K562 (cell line): Measurements from ENCODE around the gene LRRC8E. TPM values are rescaled to one million over a fixed set of nuclear protein-coding genes. Genes with fewer than 3 reads are reported as not detected.

Experiments
- ATAC-seq: fragments of 200-7000 bp; cut with Tn5 transposase; 3 replicates; pipeline ENCODE4 v1.9.1; 2020; ENCODE audit warnings: moderate library complexity
- BruUV-seq: library from RNA; stranded (reverse); fragments of 400-500 nt; replicated peaks from 2 replicates; lab custom pipeline; 2021; lab: Mats Ljungman, UMichigan
- CTCF ChIA-PET: fragments of 300-600 bp; formaldehyde crosslinking; extraction: SDS; loops from one replicate; lab custom pipeline; 2021; ENCODE audit warnings: low intra/inter-chr PET ratio; lab: Yijun Ruan, JAX
- POLR2A ChIA-PET: fragments of 300-600, 350-650 bp; sonication (Branson Sonifier 250); formaldehyde crosslinking; extraction: SDS; loops from one replicate; lab custom pipeline; 2021; ENCODE audit warnings: antibody characterized with exemption, inconsistent platforms; lab: Yijun Ruan, JAX
- DNase-seq, 4 experiments: peaks; one replicate each; pipeline versions ENCODE4 v3.0.0 to v3.0.0-alpha.2; 2011 to 2018; ENCODE audit warnings: low spot score in 3 of 4, mixed read lengths in 3 of 4; ENCODE audit errors: extremely low read depth in 1 of 4
- FAIRE-seq: peaks from 2 replicates; lab custom pipeline; 2011; peaks lifted over from hg19 to GRCh38; lab: Jason Lieb, UNC
- H2AFZ ChIP-seq: 2 replicates; pipeline ENCODE4 v1.6.0; 2011; ENCODE audit warnings: low read depth, low read length, control low read depth, inconsistent platforms
- H3K27ac ChIP-seq: fragments of 200-600 bp; 3 replicates; pipeline ENCODE4 v1.8.0; 2011; ENCODE audit warnings: low read depth, mild to moderate bottlenecking, control low read depth, inconsistent platforms, low read length, moderate library complexity, mixed read lengths; ENCODE audit errors: extremely low read depth
- H3K27me3 ChIP-seq, 2 experiments: fragments of 300-600 bp in 1 of 2; 2 replicates in 1 of 2; 3 replicates in 1 of 2; pipeline versions ENCODE4 v1.6.0 to v1.8.0; 2011; ENCODE audit warnings: inconsistent platforms in 2 of 2, low read length in 2 of 2, mild to moderate bottlenecking in 1 of 2, mixed read lengths in 1 of 2, moderate library complexity in 1 of 2; ENCODE audit not compliant: control insufficient read depth in 2 of 2, insufficient read depth in 2 of 2
- H3K36me3 ChIP-seq: fragments of 300-600 bp; 3 replicates; pipeline ENCODE4 v1.8.0; 2011; ENCODE audit warnings: mild to moderate bottlenecking, low read length, inconsistent platforms; ENCODE audit not compliant: control insufficient read depth, insufficient read depth
- H3K4me1 ChIP-seq, 2 experiments: fragments of 200-600 bp in 1 of 2; replicated peaks in 1 of 2; 2 replicates in 1 of 2; 3 replicates in 1 of 2; pipeline versions ENCODE4 v1.5.1 to v1.8.0; 2011; ENCODE audit warnings: inconsistent platforms in 2 of 2, low read length in 2 of 2, mild to moderate bottlenecking in 1 of 2, mixed read lengths in 1 of 2, moderate library complexity in 1 of 2; ENCODE audit not compliant: control insufficient read depth in 2 of 2, insufficient read depth in 2 of 2
- H3K4me2 ChIP-seq: 2 replicates; pipeline ENCODE4 v1.6.1; 2011; ENCODE audit warnings: low read length, control low read depth, inconsistent platforms, mixed read lengths; ENCODE audit not compliant: insufficient read depth
- H3K4me3 ChIP-seq: fragments of 200-600 bp; sonication (generic), shearing (Covaris generic); 2 replicates; pipeline ENCODE4 v1.5.1; 2016; ENCODE audit warnings: control low read depth, inconsistent platforms
- H3K79me2 ChIP-seq: fragments of 200-600 bp; 3 replicates; pipeline ENCODE4 v1.8.0; 2011; ENCODE audit warnings: low read length, inconsistent platforms; ENCODE audit not compliant: control insufficient read depth, insufficient read depth
- H3K9ac ChIP-seq, 2 experiments: 2 replicates each; pipeline versions ENCODE4 v1.6.0 to v1.6.1; 2011; ENCODE audit warnings: low read depth in 2 of 2, low read length in 2 of 2, control low read depth in 1 of 2, inconsistent platforms in 1 of 2, mild to moderate bottlenecking in 1 of 2, mixed read lengths in 1 of 2; ENCODE audit not compliant: insufficient read depth in 1 of 2
- H3K9me1 ChIP-seq: one replicate; pipeline ENCODE4 v1.6.0; 2011; ENCODE audit warnings: inconsistent platforms, mild to moderate bottlenecking, low read length, moderate library complexity; ENCODE audit not compliant: control insufficient read depth, insufficient read depth
- H3K9me3 ChIP-seq: replicated peaks from 2 replicates; pipeline ENCODE4 v1.5.1; 2011; ENCODE audit warnings: low read depth, low read length, inconsistent platforms; ENCODE audit not compliant: control insufficient read depth, insufficient read depth
- H4K20me1 ChIP-seq: replicated peaks from 2 replicates; pipeline ENCODE4 v1.6.1; 2011; ENCODE audit warnings: low read length, inconsistent platforms, mixed read lengths; ENCODE audit not compliant: control insufficient read depth, insufficient read depth
- ATF3 ChIP-seq, 2 experiments: fragments of 450-650 bp in 1 of 2; sonication (generic) in 1 of 2; formaldehyde crosslinking in 1 of 2; IDR thresholded peaks in 1 of 2; conservative IDR thresholded peaks in 1 of 2; 2 replicates each; pipeline versions ENCODE4 v1.6.1 to v1.8.1; 2016 to 2023; ENCODE audit warnings: mild to moderate bottlenecking in 2 of 2, moderate library complexity in 2 of 2, inconsistent platforms in 1 of 2, missing genetic modification reagents in 1 of 2
- DMBX1 ChIP-seq: fragments of 250-450 bp; sonication (Bioruptor Pico); IDR thresholded peaks from 2 replicates; pipeline ENCODE4 v1.8.0; 2022; ENCODE audit warnings: inconsistent platforms, mild to moderate bottlenecking, moderate library complexity, borderline replicate concordance
- ESRRB ChIP-seq: fragments of 250-450 bp; sonication (Bioruptor Pico); IDR thresholded peaks from 2 replicates; pipeline ENCODE4 v1.5.0; 2020; ENCODE audit warnings: mild to moderate bottlenecking, moderate library complexity, borderline replicate concordance
- MAX ChIP-seq: sonication (generic); formaldehyde crosslinking; IDR thresholded peaks from 2 replicates; pipeline ENCODE4 v1.9.0; 2022; ENCODE audit warnings: mild to moderate bottlenecking, missing genetic modification reagents
- NR2F6 ChIP-seq: fragments of 450-650 bp; formaldehyde crosslinking; IDR thresholded peaks from 2 replicates; pipeline ENCODE4 v1.4.0; 2020; ENCODE audit warnings: mild to moderate bottlenecking
- PCBP2 ChIP-seq: fragments of 200-400 bp; formaldehyde crosslinking; IDR thresholded peaks from 2 replicates; pipeline ENCODE4 v1.6.1; 2018; ENCODE audit warnings: low read length, low read depth, mild to moderate bottlenecking, moderate library complexity; ENCODE audit not compliant: poor library complexity, severe bottlenecking
- ZBED1 ChIP-seq: IDR thresholded peaks from 2 replicates; pipeline ENCODE4 v1.6.1; 2014
- ZNF253 ChIP-seq: fragments of 250-450 bp; sonication (Bioruptor Pico); conservative IDR thresholded peaks from 2 replicates; pipeline ENCODE4 v1.6.1; 2021; ENCODE audit warnings: mild to moderate bottlenecking
- ZNF551 ChIP-seq: fragments of 250-450 bp; sonication (Bioruptor Pico); IDR thresholded peaks from 2 replicates; pipeline ENCODE4 v1.5.0; 2021; ENCODE audit warnings: mild to moderate bottlenecking, moderate library complexity
- WGBS: fragments of 100-300 bp; shearing (Covaris generic); methylation state at CpG from one replicate; pipeline ENCODE4 v1.1.6; 2016; ENCODE audit warnings: low coverage, mixed read lengths; ENCODE audit not compliant: insufficient coverage; ENCODE audit errors: missing lambda C conversion rate; 5-methylcytosine and 5-hydroxymethylcytosine counted together
- in situ Hi-C: fragments of 300-500 bp; cut with MboI; formaldehyde crosslinking; loops from 4 replicates; pipeline ENCODE4 v1.15.0; 2018; ENCODE audit warnings: inconsistent platforms, mixed read lengths
- intact Hi-C: fragments of 100-400 bp; cut with micrococcal nuclease; formaldehyde crosslinking; loops from 2 replicates; pipeline ENCODE4 v1.14.2; 2022
- polyA plus RNA-seq, 8 experiments: library from polyadenylated mRNA; depleted of rRNA in 4 of 8; stranded (reverse) in 5 of 8; unstranded in 3 of 8; fragments of >200 nt; fragmentation: Nextera tagmentation in 2 of 8; fragmentation: Illumina TruSeq in 1 of 8; extraction: Ambion mirVana in 2 of 8; extraction: Trizol in 1 of 8; gene quantifications; 2 replicates each; pipeline versions ENCODE4 v1.2.1 to v1.2.3, GENCODE V29; 2011 to 2014; ENCODE audit warnings: inconsistent platforms in 1 of 8, missing spikeins in 1 of 8
- total RNA-seq, 7 experiments: library from RNA; depleted of rRNA in 6 of 7; stranded (reverse); fragments of >200 nt in 6 of 7; fragmentation: Illumina TruSeq in 2 of 7; extraction: Trizol in 2 of 7; gene quantifications; 2 replicates each; pipeline versions ENCODE4 v1.2.1 to v1.2.3, GENCODE V29; 2011 to 2021; ENCODE audit warnings: low replicate concordance in 1 of 7

Gene LRRC8E
- total and polyA plus RNA-seq, 9 of the 15 experiments (the other 6 are each of a cell fraction or from before 2014, with no cell fraction given): 0.08 to 5.7 (median 3.5) TPM; not detected in 1

GRCh38 chr19:7947939-7948338 lies 59.6 kb downstream of the LRRC8E start:
- peaks cover 18% of the 10 kb centered on the region for H3K79me2 ChIP-seq
- no peaks in the 10 kb centered on the region for H3K36me3 ChIP-seq
- DNase-seq (no peak), FAIRE-seq (no peak), ATAC-seq (no peak)
- 59% methylated on average over 4 of the region's 4 CpGs for WGBS
- H4K20me1 ChIP-seq: no peaks in the 10 kb centered on the region
- no peak overlapping the region for H3K4me2 ChIP-seq
- no TSS peak for BruUV-seq
- no peak overlapping the region for H3K4me3 ChIP-seq
- no peak overlapping the region for H2AFZ ChIP-seq
- ChIA-PET POLR2A (interaction anchor here (1.0 kb wide), 1 partner anchor 25 kb away, joined by 3 read pairs; no protein-coding TSS in a partner anchor), CTCF (no interaction called here)
- no peaks in the 10 kb centered on the region for H3K9me3 ChIP-seq
- TF ChIP-seq ZNF253 (CRISPR knock-in tag): no peak
- no peak for TF ChIP-seq ESRRB (CRISPR knock-in tag)
- no peak for TF ChIP-seq MAX (CRISPR knock-in tag)
- no peak for TF ChIP-seq ZNF551 (CRISPR knock-in tag)
- no peak for TF ChIP-seq ZBED1
- TF ChIP-seq ATF3 (IDR thresholded peaks at IDR 0.05): 0 out of 2 replicates have a peak, but pooled peaks have one; percentile 18
- TF ChIP-seq ATF3 (CRISPR knock-in tag; conservative IDR thresholded peaks at IDR 0.05): no peak
- no peak for TF ChIP-seq PCBP2
- no peak for TF ChIP-seq NR2F6
- no peak for TF ChIP-seq DMBX1
- H3K9ac ChIP-seq: no peak overlapping the region
- H3K9me1 ChIP-seq: no peaks in the 10 kb centered on the region
- peaks cover 7 to 22% of the 10 kb centered on the region in 2 experiments; a peak in 4 of 5 replicates for H3K4me1 ChIP-seq
- intact Hi-C loops (loop anchor here (10.0 kb wide), 1 partner anchor 117 kb away; no protein-coding TSS in a partner anchor), in situ Hi-C loops (loop anchor here (5.0 kb wide), 1 partner anchor 304 kb away; no protein-coding TSS in a partner anchor)
- no peak overlapping the region for H3K27ac ChIP-seq
- H3K27me3 ChIP-seq: no peaks in the 10 kb centered on the region

Other genes with a start within 250 kb of the LRRC8E start
Only the 7 nearest of the 16 such genes appear.
- 1.0 and 1.1 TPM in 2 replicates for gene EVI5L, start 58.3 kb upstream of the LRRC8E start, total RNA-seq (2014; rRNA removed)
- gene EVI5L, start 58.3 kb upstream of the LRRC8E start, total RNA-seq (2014; rRNA removed; fragmentation: Illumina TruSeq; extraction: Trizol): 0.13 and 0.76 TPM in 2 replicates
- gene EVI5L, start 58.3 kb upstream of the LRRC8E start, total RNA-seq (2015; rRNA removed; fragmentation: Illumina TruSeq; extraction: Trizol): 0.53 and 0.69 TPM in 2 replicates
- 1.8 and 1.9 TPM in 2 replicates for gene EVI5L, start 58.3 kb upstream of the LRRC8E start, total RNA-seq (2021)
- gene EVI5L, start 58.3 kb upstream of the LRRC8E start, polyA plus RNA-seq (2011; rRNA removed): 1.4 and 2.8 TPM in 2 replicates
- 1.5 TPM in 2 replicates for gene EVI5L, start 58.3 kb upstream of the LRRC8E start, polyA plus RNA-seq (2014; fragmentation: Illumina TruSeq; extraction: Trizol)
- gene EVI5L, start 58.3 kb upstream of the LRRC8E start, polyA plus RNA-seq (2014; fragmentation: Nextera tagmentation; extraction: Ambion mirVana): not detected
- 1.00 and 1.2 TPM in 2 replicates for gene EVI5L, start 58.3 kb upstream of the LRRC8E start, polyA plus RNA-seq (2014; rRNA removed)
- 0.05 TPM in 1 of 2 replicates, not detected in the other for gene PRR36, start 14.1 kb upstream of the LRRC8E start, total RNA-seq (2014; rRNA removed)
- gene PRR36, start 14.1 kb upstream of the LRRC8E start, total RNA-seq (2014; rRNA removed; fragmentation: Illumina TruSeq; extraction: Trizol): not detected in 2 replicates
- 0.04 TPM in 1 of 2 replicates, not detected in the other for gene PRR36, start 14.1 kb upstream of the LRRC8E start, total RNA-seq (2015; rRNA removed; fragmentation: Illumina TruSeq; extraction: Trizol)
- 0.29 and 0.42 TPM in 2 replicates for gene PRR36, start 14.1 kb upstream of the LRRC8E start, total RNA-seq (2021)
- 0.07 TPM in 1 of 2 replicates, not detected in the other for gene PRR36, start 14.1 kb upstream of the LRRC8E start, polyA plus RNA-seq (2011; rRNA removed)
- 0.06 and 0.14 TPM in 2 replicates for gene PRR36, start 14.1 kb upstream of the LRRC8E start, polyA plus RNA-seq (2014; fragmentation: Illumina TruSeq; extraction: Trizol)
- not detected for gene PRR36, start 14.1 kb upstream of the LRRC8E start, polyA plus RNA-seq (2014; fragmentation: Nextera tagmentation; extraction: Ambion mirVana)
- not detected in 2 replicates for gene PRR36, start 14.1 kb upstream of the LRRC8E start, polyA plus RNA-seq (2014; rRNA removed)
- 19.4 and 23.9 TPM in 2 replicates for gene MAP2K7, start 15.4 kb downstream of the LRRC8E start, total RNA-seq (2014; rRNA removed)
- 3.1 and 4.1 TPM in 2 replicates for gene MAP2K7, start 15.4 kb downstream of the LRRC8E start, total RNA-seq (2014; rRNA removed; fragmentation: Illumina TruSeq; extraction: Trizol)
- 11.3 and 12.3 TPM in 2 replicates for gene MAP2K7, start 15.4 kb downstream of the LRRC8E start, total RNA-seq (2015; rRNA removed; fragmentation: Illumina TruSeq; extraction: Trizol)
- 43.8 and 45.8 TPM in 2 replicates for gene MAP2K7, start 15.4 kb downstream of the LRRC8E start, total RNA-seq (2021)
- gene MAP2K7, start 15.4 kb downstream of the LRRC8E start, polyA plus RNA-seq (2011; rRNA removed): 14.9 and 15.7 TPM in 2 replicates
- 14.1 and 27.3 TPM in 2 replicates for gene MAP2K7, start 15.4 kb downstream of the LRRC8E start, polyA plus RNA-seq (2014; fragmentation: Illumina TruSeq; extraction: Trizol)
- gene MAP2K7, start 15.4 kb downstream of the LRRC8E start, polyA plus RNA-seq (2014; fragmentation: Nextera tagmentation; extraction: Ambion mirVana): under 1 TPM; 0.51 to 0.99 TPM
- gene MAP2K7, start 15.4 kb downstream of the LRRC8E start, polyA plus RNA-seq (2014; rRNA removed): 37.6 and 40.1 TPM in 2 replicates
- not detected in 2 replicates for gene TGFBR3L, start 26.3 kb downstream of the LRRC8E start, total RNA-seq (2014; rRNA removed)
- not detected in 2 replicates for gene TGFBR3L, start 26.3 kb downstream of the LRRC8E start, total RNA-seq (2014; rRNA removed; fragmentation: Illumina TruSeq; extraction: Trizol)
- not detected in 2 replicates for gene TGFBR3L, start 26.3 kb downstream of the LRRC8E start, total RNA-seq (2015; rRNA removed; fragmentation: Illumina TruSeq; extraction: Trizol)
- 0.18 TPM in 1 of 2 replicates, not detected in the other for gene TGFBR3L, start 26.3 kb downstream of the LRRC8E start, total RNA-seq (2021)
- 0.08 TPM in 1 of 2 replicates, not detected in the other for gene TGFBR3L, start 26.3 kb downstream of the LRRC8E start, polyA plus RNA-seq (2011; rRNA removed)
- not detected in 2 replicates for gene TGFBR3L, start 26.3 kb downstream of the LRRC8E start, polyA plus RNA-seq (2014; fragmentation: Illumina TruSeq; extraction: Trizol)
- not detected for gene TGFBR3L, start 26.3 kb downstream of the LRRC8E start, polyA plus RNA-seq (2014; fragmentation: Nextera tagmentation; extraction: Ambion mirVana)
- not detected in 2 replicates for gene TGFBR3L, start 26.3 kb downstream of the LRRC8E start, polyA plus RNA-seq (2014; rRNA removed)
- 30.3 and 42.7 TPM in 2 replicates for gene SNAPC2, start 31.8 kb downstream of the LRRC8E start, total RNA-seq (2014; rRNA removed)
- 4.1 and 4.2 TPM in 2 replicates for gene SNAPC2, start 31.8 kb downstream of the LRRC8E start, total RNA-seq (2014; rRNA removed; fragmentation: Illumina TruSeq; extraction: Trizol)
- gene SNAPC2, start 31.8 kb downstream of the LRRC8E start, total RNA-seq (2015; rRNA removed; fragmentation: Illumina TruSeq; extraction: Trizol): 15.3 and 15.9 TPM in 2 replicates
- gene SNAPC2, start 31.8 kb downstream of the LRRC8E start, total RNA-seq (2021): 37.1 and 45.1 TPM in 2 replicates
- 10.9 and 20.1 TPM in 2 replicates for gene SNAPC2, start 31.8 kb downstream of the LRRC8E start, polyA plus RNA-seq (2011; rRNA removed)
- gene SNAPC2, start 31.8 kb downstream of the LRRC8E start, polyA plus RNA-seq (2014; fragmentation: Illumina TruSeq; extraction: Trizol): 18.2 and 39.9 TPM in 2 replicates
- gene SNAPC2, start 31.8 kb downstream of the LRRC8E start, polyA plus RNA-seq (2014; fragmentation: Nextera tagmentation; extraction: Ambion mirVana): 1 to 10 TPM in 1 of 2 experiments, under 1 TPM in 1; 0.59 to 1.4 TPM
- 32.0 and 34.4 TPM in 2 replicates for gene SNAPC2, start 31.8 kb downstream of the LRRC8E start, polyA plus RNA-seq (2014; rRNA removed)
- 7.4 and 10.9 TPM in 2 replicates for gene CTXN1, start 37.6 kb downstream of the LRRC8E start, total RNA-seq (2014; rRNA removed)
- 0.15 and 0.19 TPM in 2 replicates for gene CTXN1, start 37.6 kb downstream of the LRRC8E start, total RNA-seq (2014; rRNA removed; fragmentation: Illumina TruSeq; extraction: Trizol)
- gene CTXN1, start 37.6 kb downstream of the LRRC8E start, total RNA-seq (2015; rRNA removed; fragmentation: Illumina TruSeq; extraction: Trizol): 1.8 and 2.3 TPM in 2 replicates
- gene CTXN1, start 37.6 kb downstream of the LRRC8E start, total RNA-seq (2021): 37.4 and 38.9 TPM in 2 replicates
- gene CTXN1, start 37.6 kb downstream of the LRRC8E start, polyA plus RNA-seq (2011; rRNA removed): 1.3 and 1.4 TPM in 2 replicates
- 1.5 and 4.9 TPM in 2 replicates for gene CTXN1, start 37.6 kb downstream of the LRRC8E start, polyA plus RNA-seq (2014; fragmentation: Illumina TruSeq; extraction: Trizol)
- gene CTXN1, start 37.6 kb downstream of the LRRC8E start, polyA plus RNA-seq (2014; fragmentation: Nextera tagmentation; extraction: Ambion mirVana): not detected
- gene CTXN1, start 37.6 kb downstream of the LRRC8E start, polyA plus RNA-seq (2014; rRNA removed): 9.2 and 14.5 TPM in 2 replicates
- gene TIMM44, start 55.2 kb downstream of the LRRC8E start, total RNA-seq (2014; rRNA removed): 211 and 231 TPM in 2 replicates
- gene TIMM44, start 55.2 kb downstream of the LRRC8E start, total RNA-seq (2014; rRNA removed; fragmentation: Illumina TruSeq; extraction: Trizol): 64.1 and 73.9 TPM in 2 replicates
- gene TIMM44, start 55.2 kb downstream of the LRRC8E start, total RNA-seq (2015; rRNA removed; fragmentation: Illumina TruSeq; extraction: Trizol): 104 and 115 TPM in 2 replicates
- 182 and 186 TPM in 2 replicates for gene TIMM44, start 55.2 kb downstream of the LRRC8E start, total RNA-seq (2021)
- gene TIMM44, start 55.2 kb downstream of the LRRC8E start, polyA plus RNA-seq (2011; rRNA removed): 60.1 and 74.4 TPM in 2 replicates
- 89.3 and 92.8 TPM in 2 replicates for gene TIMM44, start 55.2 kb downstream of the LRRC8E start, polyA plus RNA-seq (2014; fragmentation: Illumina TruSeq; extraction: Trizol)
- 10 to 100 TPM; 10.3 to 19.6 TPM for gene TIMM44, start 55.2 kb downstream of the LRRC8E start, polyA plus RNA-seq (2014; fragmentation: Nextera tagmentation; extraction: Ambion mirVana)
- 205 and 224 TPM in 2 replicates for gene TIMM44, start 55.2 kb downstream of the LRRC8E start, polyA plus RNA-seq (2014; rRNA removed)